ENCODE results near the gene SPECC1L. TPM values are rescaled to one million over a fixed set of nuclear protein-coding genes. Genes with fewer than 3 reads are reported as not detected.

SPECC1L gene
- total RNA-seq, 4 donors from 2014 or later = 42.2 to 45.1 (median 43.6) TPM

- Histone ChIP-seq H3K9me3 (no peaks in the 10 kb centered on the region), H3K36me3 (peaks cover 0 to 72% (median 0%) of the 10 kb centered on the region in 3 donors), H3K4me1 (peaks cover 0 to 35% (median 2%) of the 10 kb centered on the region in 4 donors), H3K27me3 (no peaks in the 10 kb centered on the region), H3K27ac (peak overlapping the region in 1 of 4 donors; percentile 48), H3K4me3 (no peak overlapping the region)
- DNase-seq (ENCODE audit: low spot score in 2 of 2) = no peak
- TF ChIP-seq EP300 (IDR thresholded peaks at IDR 0.05) (no peak), POLR2A (IDR thresholded peaks at IDR 0.05) (no peak), CTCF (IDR thresholded peaks at IDR 0.05) (no peak)
- WGBS, 2 donors = 86 to 93% methylated on average over 3 of the region's 3 CpGs
These were observed 92.6 kb downstream of the SPECC1L start for GRCh38 chr22:24363243-24363642.

- 53 to 65% methylated on average over 8 of the region's 8 CpGs for WGBS, 2 donors
- peaks cover 0 to 84% (median 4%) of the 10 kb centered on the region in 3 donors for H3K36me3 ChIP-seq
- no peak overlapping the region for H3K4me3 ChIP-seq
- H3K4me1 ChIP-seq = peaks cover 0 to 33% (median 2%) of the 10 kb centered on the region in 4 donors
- no peak overlapping the region for H3K27ac ChIP-seq
- H3K9me3 ChIP-seq = no peaks in the 10 kb centered on the region
- no peaks in the 10 kb centered on the region for H3K27me3 ChIP-seq
- no peak for TF ChIP-seq POLR2A (IDR thresholded peaks at IDR 0.05)
- TF ChIP-seq CTCF (IDR thresholded peaks at IDR 0.05) = no peak
- TF ChIP-seq EP300 (IDR thresholded peaks at IDR 0.05) = no peak
- DNase-seq (ENCODE audit: low spot score in 2 of 2) = no peak
These were observed 96.1 kb downstream of the SPECC1L start for GRCh38 chr22:24366701-24367100.

- Histone ChIP-seq H3K36me3 (peaks cover 0 to 88% (median 8%) of the 10 kb centered on the region in 3 donors), H3K4me3 (no peak overlapping the region), H3K27me3 (no peaks in the 10 kb centered on the region), H3K27ac (no peak overlapping the region), H3K4me1 (peaks cover 0 to 33% (median 2%) of the 10 kb centered on the region in 4 donors), H3K9me3 (no peaks in the 10 kb centered on the region)
- DNase-seq (ENCODE audit: low spot score in 2 of 2) = no peak
- TF ChIP-seq POLR2A (IDR thresholded peaks at IDR 0.05) = no peak
- TF ChIP-seq CTCF (IDR thresholded peaks at IDR 0.05) = no peak
- no peak for TF ChIP-seq EP300 (IDR thresholded peaks at IDR 0.05)
- 64 to 68% methylated on average over 3 of the region's 3 CpGs for WGBS, 2 donors
These were observed 97.2 kb downstream of the SPECC1L start for GRCh38 chr22:24367841-24368240.

GRCh38 chr22:24370401-24370800, 99.8 kb downstream of the SPECC1L start:
- Histone ChIP-seq H3K4me1 (peaks cover 0 to 19% (median 2%) of the 10 kb centered on the region in 4 donors), H3K36me3 (peaks cover 0 to 80% (median 8%) of the 10 kb centered on the region in 3 donors), H3K9me3 (peaks cover 0 to 3% (median 0%) of the 10 kb centered on the region in 4 donors), H3K27me3 (no peaks in the 10 kb centered on the region), H3K4me3 (no peak overlapping the region), H3K27ac (no peak overlapping the region)
- 59 to 68% methylated on average over 2 of the region's 2 CpGs for WGBS, 2 donors
- DNase-seq (ENCODE audit: low spot score in 2 of 2) = no peak
- TF ChIP-seq POLR2A (IDR thresholded peaks at IDR 0.05) (no peak), CTCF (IDR thresholded peaks at IDR 0.05) (no peak), EP300 (IDR thresholded peaks at IDR 0.05) (no peak)

GRCh38 chr22:24376002-24376401, 105.4 kb downstream of the SPECC1L start:
- H3K27ac ChIP-seq = no peak overlapping the region
- no peak overlapping the region for H3K4me3 ChIP-seq
- peaks cover 0 to 64% (median 13%) of the 10 kb centered on the region in 3 donors for H3K36me3 ChIP-seq
- no peaks in the 10 kb centered on the region for H3K27me3 ChIP-seq
- no peak for TF ChIP-seq POLR2A (IDR thresholded peaks at IDR 0.05)
- no peak for TF ChIP-seq CTCF (IDR thresholded peaks at IDR 0.05)
- TF ChIP-seq EP300 (IDR thresholded peaks at IDR 0.05) = no peak
- H3K4me1 ChIP-seq = no peaks in the 10 kb centered on the region
- peaks cover 0 to 16% (median 0%) of the 10 kb centered on the region in 4 donors for H3K9me3 ChIP-seq
- 93 to 96% methylated on average over 2 of the region's 2 CpGs for WGBS, 2 donors
- DNase-seq (ENCODE audit: low spot score in 2 of 2) = no peak

Data from tibial nerve (tissue), 4 donors.